HepG2 (cell line): Measurements from ENCODE around the gene RFC2. TPM values are rescaled to one million over a fixed set of nuclear protein-coding genes. Genes with fewer than 3 reads are reported as not detected.
"Not testable (repeated sequence)": the region's sequence is repeated elsewhere in the genome, so short reads cannot be mapped to it uniquely, and the experiment has no call there.

Experiments used
- ATAC-seq: fragments of 200-7000 bp; cut with Tn5 transposase; 3 replicates; pipeline ENCODE4 v1.9.1; 2020; ENCODE audit warnings: mild to moderate bottlenecking, moderate library complexity
- BruUV-seq: library from RNA; stranded (reverse); fragments of 400-500 nt; replicated peaks from 2 replicates; lab custom pipeline; 2021; lab: Mats Ljungman, UMichigan
- CTCF ChIA-PET: fragments of 300-600 bp; formaldehyde crosslinking; extraction: SDS; loops from one replicate; lab custom pipeline; 2021; ENCODE audit warnings: low total read pairs, inconsistent platforms, low intra/inter-chr PET ratio; lab: Yijun Ruan, JAX
- POLR2A ChIA-PET: fragments of 350-600 bp; sonication (Branson Sonifier 250); formaldehyde crosslinking; loops from one replicate; lab custom pipeline; 2020; ENCODE audit warnings: antibody characterized with exemption, inconsistent platforms; lab: Yijun Ruan, JAX
- DNase-seq: peaks from one replicate; pipeline ENCODE4 v3.0.0-alpha.2; 2015; ENCODE audit warnings: low spot score
- FAIRE-seq: peaks from 3 replicates; lab custom pipeline; 2011; peaks lifted over from hg19 to GRCh38; lab: Jason Lieb, UNC
- H2AFZ ChIP-seq: one replicate; pipeline ENCODE4 v1.6.1; 2011; ENCODE audit warnings: low read length, inconsistent platforms
- H3K27ac ChIP-seq: fragments of 300-600 bp; 3 replicates; pipeline ENCODE4 v1.8.0; 2011; ENCODE audit warnings: mixed run types, mild to moderate bottlenecking, mixed read lengths, low read length, inconsistent platforms; ENCODE audit not compliant: insufficient read depth; ENCODE audit errors: extremely low read length
- H3K27me3 ChIP-seq, 2 experiments: fragments of 200-600 bp in 1 of 2; 2 replicates in 1 of 2; 3 replicates in 1 of 2; pipeline versions ENCODE4 v1.6.0 to v1.8.0; 2011; ENCODE audit warnings: low read length in 2 of 2, mild to moderate bottlenecking in 2 of 2, moderate library complexity in 2 of 2, inconsistent platforms in 1 of 2; ENCODE audit not compliant: insufficient read depth in 2 of 2, control insufficient read depth in 1 of 2
- H3K36me3 ChIP-seq, 2 experiments: fragments of 200-600 bp in 1 of 2; replicated peaks in 1 of 2; 2 replicates in 1 of 2; 3 replicates in 1 of 2; pipeline versions ENCODE4 v1.5.1 to v1.8.0; 2011; ENCODE audit warnings: low read length in 2 of 2, inconsistent platforms in 1 of 2; ENCODE audit not compliant: insufficient read depth in 2 of 2, control insufficient read depth in 1 of 2
- H3K4me1 ChIP-seq: 2 replicates; pipeline ENCODE4 v1.5.1; 2012; ENCODE audit warnings: low read length, inconsistent platforms; ENCODE audit not compliant: insufficient read depth
- H3K4me2 ChIP-seq: 2 replicates; pipeline ENCODE4 v1.6.0; 2011; ENCODE audit warnings: low read depth, low read length, inconsistent platforms
- H3K4me3 ChIP-seq, 3 experiments: fragments of 200-600 bp in 1 of 3; sonication (generic), shearing (Covaris generic) in 1 of 3; replicated peaks in 1 of 3; 2 replicates each; pipeline ENCODE4 v1.5.1; 2011 to 2016; ENCODE audit warnings: low read length in 3 of 3, inconsistent platforms in 2 of 3, low read depth in 2 of 3, mild to moderate bottlenecking in 2 of 3, control low read depth in 1 of 3, mixed read lengths in 1 of 3; ENCODE audit not compliant: insufficient read depth in 1 of 3
- H3K79me2 ChIP-seq: one replicate; pipeline ENCODE4 v1.6.1; 2011; ENCODE audit warnings: low read length, inconsistent platforms; ENCODE audit not compliant: insufficient read depth
- H3K9ac ChIP-seq: 2 replicates; pipeline ENCODE4 v1.6.0; 2011; ENCODE audit warnings: mild to moderate bottlenecking, low read depth, low read length, inconsistent platforms; ENCODE audit not compliant: insufficient read depth
- H3K9me3 ChIP-seq: 2 replicates; pipeline ENCODE4 v1.5.1; 2012; ENCODE audit warnings: mild to moderate bottlenecking, low read length
- H4K20me1 ChIP-seq: 2 replicates; pipeline ENCODE4 v1.6.0; 2011; ENCODE audit warnings: inconsistent platforms, mild to moderate bottlenecking, low read length, moderate library complexity; ENCODE audit not compliant: insufficient read depth
- WGBS: methylation state at CpG from one replicate; pipeline ENCODE4 v1.1.6; 2017; ENCODE audit warnings: low lambda C conversion rate; 5-methylcytosine and 5-hydroxymethylcytosine counted together
- in situ Hi-C: cut with HindIII; loops from 2 replicates; pipeline ENCODE4 v1.10.0; 2017; ENCODE audit warnings: low pct_unique_long_range_greater_than_20kb; ENCODE audit not compliant: extremely low pct_ligation_motif_present
- intact Hi-C: fragments of 100-400 bp; cut with micrococcal nuclease; formaldehyde crosslinking; loops from one replicate; pipeline ENCODE4 v1.10.0; 2022; ENCODE audit not compliant: unreplicated experiment
- polyA plus RNA-seq, 8 experiments: library from polyadenylated mRNA; depleted of rRNA in 3 of 8; stranded (reverse) in 7 of 8; unstranded in 1 of 8; fragments of >200 nt; fragmentation: Illumina TruSeq in 4 of 8; extraction: Trizol in 4 of 8; gene quantifications; 2 replicates each; pipeline versions ENCODE4 v1.2.1 to v1.2.3, GENCODE V29; 2011 to 2016; ENCODE audit warnings: low read depth in 4 of 8, missing spikeins in 1 of 8, mixed read lengths in 1 of 8; ENCODE audit not compliant: insufficient read depth in 1 of 8
- total RNA-seq, 5 experiments: library from RNA; depleted of rRNA; stranded (reverse); fragments of >200 nt; fragmentation: Illumina TruSeq; extraction: Trizol; gene quantifications; 2 replicates each; pipeline ENCODE4 v1.2.3, GENCODE V29; 2016; ENCODE audit warnings: low read depth in 1 of 5

The RFC2 gene
- total and polyA plus RNA-seq, 2 of the 13 experiments (the other 11 are each of a cell fraction or from before 2014, with no cell fraction given): 14.6 to 43.5 TPM

DNA sequence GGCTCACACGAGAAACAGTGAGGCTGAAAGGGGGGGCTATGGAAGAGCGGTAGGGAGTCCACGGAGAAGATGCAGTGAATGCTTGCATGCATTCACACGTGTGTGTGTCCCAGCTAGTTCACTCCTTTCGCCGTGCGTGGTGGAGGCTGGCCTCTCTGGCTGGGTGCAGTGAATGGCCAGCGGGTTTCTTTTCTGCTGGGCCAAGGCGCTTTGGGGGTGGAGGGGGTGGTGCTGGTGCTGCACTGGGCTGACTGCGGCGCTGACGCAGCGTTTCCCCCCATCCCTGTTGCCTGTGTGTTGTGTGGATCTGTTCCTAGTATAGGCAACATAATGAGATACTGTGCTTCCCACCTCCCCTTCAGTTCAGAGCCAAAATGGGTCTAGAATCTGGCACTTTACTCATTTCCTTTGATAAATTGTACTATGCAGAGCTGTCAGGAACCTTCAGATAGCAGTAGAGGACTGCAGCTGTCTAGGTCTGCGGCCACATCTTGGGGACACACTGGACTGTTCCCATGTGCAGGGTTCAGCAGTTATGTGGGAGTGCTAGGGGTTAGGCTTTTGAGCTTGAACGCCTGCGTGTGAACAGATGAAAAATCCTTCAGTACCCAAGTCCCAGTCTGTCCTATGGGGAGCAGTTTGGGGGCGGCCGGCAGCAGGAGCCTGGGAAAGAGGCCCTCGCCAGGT is 58.1 kb downstream of the RFC2 start:
- FAIRE-seq, H3K27ac ChIP-seq, CTCF ChIA-PET, H3K4me1 ChIP-seq, H3K9me3 ChIP-seq, intact Hi-C loops, in situ Hi-C loops, H4K20me1 ChIP-seq, H3K4me2 ChIP-seq, H2AFZ ChIP-seq, DNase-seq, H3K79me2 ChIP-seq, H3K4me3 ChIP-seq, H3K27me3 ChIP-seq, ATAC-seq, H3K9ac ChIP-seq, POLR2A ChIA-PET: not testable (repeated sequence)
- peaks cover 22 to 45% of the 10 kb centered on the region in 2 experiments; a peak in 4 of 5 replicates for H3K36me3 ChIP-seq
- 95% methylated on average over 14 of the region's 19 CpGs for WGBS
- BruUV-seq: TSS peak; percentile 48

DNA sequence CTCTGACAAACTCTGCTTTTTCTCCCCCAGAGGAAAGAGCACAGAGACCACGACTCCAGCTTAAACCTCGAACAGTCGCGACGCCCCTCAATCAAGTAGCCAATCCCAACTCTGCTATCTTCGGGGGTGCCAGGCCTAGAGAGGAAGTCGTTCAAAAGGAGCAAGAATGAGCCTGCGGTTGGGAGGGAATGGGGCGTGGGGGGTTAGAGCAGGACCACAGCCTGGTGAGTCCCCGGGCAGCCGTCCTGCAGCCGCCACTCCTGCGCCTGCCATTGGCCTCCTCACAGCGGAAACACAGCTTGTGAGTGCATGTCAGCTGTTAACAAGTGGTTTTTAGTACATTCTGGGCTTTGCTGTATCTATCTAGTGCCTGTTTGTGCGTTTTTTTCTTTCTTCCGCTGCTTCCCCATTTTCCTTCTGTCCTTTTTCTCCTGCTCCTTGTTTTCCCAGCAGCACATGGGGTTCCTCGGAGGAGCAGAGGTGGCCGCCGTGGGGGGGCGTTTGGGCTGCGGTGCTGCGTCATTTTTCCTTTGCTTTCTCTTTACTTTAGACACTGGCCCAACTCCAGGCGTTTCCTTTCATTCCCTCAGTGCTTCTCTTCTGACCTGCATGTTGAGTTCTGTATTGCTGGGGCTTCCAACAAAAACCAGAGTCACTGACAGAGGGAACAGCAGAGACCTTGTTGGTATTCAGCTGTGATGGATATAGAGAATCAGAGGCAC is 58.9 kb downstream of the RFC2 start:
- CTCF ChIA-PET, H2AFZ ChIP-seq, H3K27ac ChIP-seq, H4K20me1 ChIP-seq, H3K4me1 ChIP-seq, ATAC-seq, H3K4me2 ChIP-seq, POLR2A ChIA-PET, H3K9ac ChIP-seq, in situ Hi-C loops, BruUV-seq, H3K9me3 ChIP-seq, H3K4me3 ChIP-seq, intact Hi-C loops, FAIRE-seq, H3K27me3 ChIP-seq, H3K79me2 ChIP-seq, DNase-seq: not testable (repeated sequence)
- peaks cover 25 to 53% of the 10 kb centered on the region in 2 experiments for H3K36me3 ChIP-seq
- 93% methylated on average over 18 of the region's 23 CpGs for WGBS
